ENCODE data around the gene APEH. TPM values are rescaled to one million over a fixed set of nuclear protein-coding genes. Genes with fewer than 3 reads are reported as not detected.

Gene APEH
- total and polyA plus RNA-seq, 5 donors from 2014 or later, result 87.7 to 138 (median 132) TPM

- peaks cover 0 to 4% (median 1%) of the 10 kb centered on the region in 4 donors for H3K4me1 Mint-ChIP-seq
- Histone ChIP-seq H3K27me3 (ENCODE audit: control insufficient read depth, insufficient read depth, low read length) (no peaks in the 10 kb centered on the region), H3K4me3 (ENCODE audit: low read depth, low read length) (no peak overlapping the region), H3K4me1 (ENCODE audit: control insufficient read depth, insufficient read depth, low read length, poor library complexity, severe bottlenecking) (no peaks in the 10 kb centered on the region), H3K36me3 (ENCODE audit: control insufficient read depth, insufficient read depth, low read length) (peaks cover 59% of the 10 kb centered on the region), H3K9me3 (ENCODE audit: control insufficient read depth in 2 of 2, low read length in 2 of 2) (no peaks in the 10 kb centered on the region), H3K27ac (ENCODE audit: insufficient read depth, low read length, poor library complexity, severe bottlenecking) (no peak overlapping the region)
- no peak overlapping the region for H3K27ac Mint-ChIP-seq
- H3K4me3 Mint-ChIP-seq, result no peak overlapping the region
- no peak for ATAC-seq (ENCODE audit: low read depth in 2 of 2)
- DNase-seq, result no peak
- H3K36me3 Mint-ChIP-seq, result peaks cover 25% of the 10 kb centered on the region
- no peaks in the 10 kb centered on the region for H3K27me3 Mint-ChIP-seq
- no peaks in the 10 kb centered on the region for H3K9me3 Mint-ChIP-seq
These were observed 58.4 kb downstream of the APEH start for GRCh38 chr3:49732597-49732996.

GRCh38 chr3:49733551-49733950, 59.4 kb downstream of the APEH start:
- Histone ChIP-seq H3K9me3 (ENCODE audit: control insufficient read depth in 2 of 2, low read length in 2 of 2) (no peaks in the 10 kb centered on the region), H3K36me3 (ENCODE audit: control insufficient read depth, insufficient read depth, low read length) (peaks cover 60% of the 10 kb centered on the region), H3K4me1 (ENCODE audit: control insufficient read depth, insufficient read depth, low read length, poor library complexity, severe bottlenecking) (no peaks in the 10 kb centered on the region), H3K27me3 (ENCODE audit: control insufficient read depth, insufficient read depth, low read length) (no peaks in the 10 kb centered on the region), H3K4me3 (ENCODE audit: low read depth, low read length) (no peak overlapping the region), H3K27ac (ENCODE audit: insufficient read depth, low read length, poor library complexity, severe bottlenecking) (no peak overlapping the region)
- H3K9me3 Mint-ChIP-seq, result no peaks in the 10 kb centered on the region
- H3K4me3 Mint-ChIP-seq, result no peak overlapping the region
- peaks cover 0 to 6% (median 2%) of the 10 kb centered on the region in 4 donors for H3K4me1 Mint-ChIP-seq
- ATAC-seq (ENCODE audit: low read depth in 2 of 2) (no peak), DNase-seq (no peak)
- H3K27ac Mint-ChIP-seq, result peak overlapping the region in 1 of 3 donors; percentile 69
- peaks cover 33% of the 10 kb centered on the region for H3K36me3 Mint-ChIP-seq
- H3K27me3 Mint-ChIP-seq, result no peaks in the 10 kb centered on the region

Other genes with a start within 250 kb of the APEH start
- 18.7 TPM for gene NICN1, start 245.0 kb upstream of the APEH start, total RNA-seq
- 1 to 10 TPM; 7.2 to 9.2 (median 8.4) TPM for gene NICN1, start 245.0 kb upstream of the APEH start, polyA plus RNA-seq
- gene DAG1, start 204.1 kb upstream of the APEH start, total RNA-seq, result 15.7 TPM
- gene DAG1, start 204.1 kb upstream of the APEH start, polyA plus RNA-seq, result 1 to 10 TPM; 3.2 to 7.0 (median 3.9) TPM
- gene BSN, start 119.9 kb upstream of the APEH start, total RNA-seq, result 0.12 TPM
- not detected for gene BSN, start 119.9 kb upstream of the APEH start, polyA plus RNA-seq
- 4.1 TPM for gene MST1, start 15.1 kb downstream of the APEH start, total RNA-seq
- gene MST1, start 15.1 kb downstream of the APEH start, polyA plus RNA-seq, result 1 to 10 TPM in 2 of 4 donors, under 1 TPM in 2; 0.76 to 1.6 (median 0.97) TPM
- 47.1 TPM for gene RNF123, start 15.2 kb downstream of the APEH start, total RNA-seq
- 10 to 100 TPM in 3 of 4 donors, 1 to 10 TPM in 1; 9.8 to 16.6 (median 12.6) TPM for gene RNF123, start 15.2 kb downstream of the APEH start, polyA plus RNA-seq
- gene AMIGO3, start 45.3 kb downstream of the APEH start, total RNA-seq, result not detected
- gene AMIGO3, start 45.3 kb downstream of the APEH start, polyA plus RNA-seq, result 1 to 10 TPM in 3 of 4 donors, under 1 TPM in 1; 0.53 to 1.5 (median 1.1) TPM
- 32.1 TPM for gene GMPPB, start 49.6 kb downstream of the APEH start, total RNA-seq
- 10 to 100 TPM; 14.7 to 29.7 (median 16.9) TPM for gene GMPPB, start 49.6 kb downstream of the APEH start, polyA plus RNA-seq
- 61.5 TPM for gene IP6K1, start 112.2 kb downstream of the APEH start, total RNA-seq
- 10 to 100 TPM; 31.6 to 39.6 (median 32.2) TPM for gene IP6K1, start 112.2 kb downstream of the APEH start, polyA plus RNA-seq
- gene CDHR4, start 125.5 kb downstream of the APEH start, total RNA-seq, result 0.32 TPM
- gene CDHR4, start 125.5 kb downstream of the APEH start, polyA plus RNA-seq, result not detected
- 1.2 TPM for gene INKA1, start 128.9 kb downstream of the APEH start, total RNA-seq
- 1 to 10 TPM in 1 of 4 donors, under 1 TPM in 3; 0.62 to 1.0 (median 0.82) TPM for gene INKA1, start 128.9 kb downstream of the APEH start, polyA plus RNA-seq
- gene UBA7, start 139.6 kb downstream of the APEH start, total RNA-seq, result 201 TPM
- 10 to 100 TPM; 30.6 to 41.8 (median 37.4) TPM for gene UBA7, start 139.6 kb downstream of the APEH start, polyA plus RNA-seq
- gene TRAIP, start 182.2 kb downstream of the APEH start, total RNA-seq, result 7.9 TPM
- gene TRAIP, start 182.2 kb downstream of the APEH start, polyA plus RNA-seq, result 1 to 10 TPM in 3 of 4 donors, under 1 TPM in 1; 0.52 to 3.2 (median 1.7) TPM
- gene CAMKV, start 195.6 kb downstream of the APEH start, total RNA-seq, result not detected
- not detected for gene CAMKV, start 195.6 kb downstream of the APEH start, polyA plus RNA-seq
- 2.0 TPM for gene MST1R, start 229.5 kb downstream of the APEH start, total RNA-seq
- gene MST1R, start 229.5 kb downstream of the APEH start, polyA plus RNA-seq, result under 1 TPM in 2 of 4 donors, not detected in 2; 0.25 to 0.31 TPM